H9 (cell line): ENCODE results near the gene C1orf226. TPM values are rescaled to one million over a fixed set of nuclear protein-coding genes. Genes with fewer than 3 reads are reported as not detected.

Experiments
- DNase-seq: peaks from one replicate; pipeline ENCODE4 v3.0.0-alpha.2; 2017
- H2AFZ ChIP-seq: one replicate; pipeline ENCODE4 v1.6.1; 2013; ENCODE audit warnings: mild to moderate bottlenecking, low read length, control low read depth, moderate library complexity
- H2AK5ac ChIP-seq: 2 replicates; pipeline ENCODE4 v1.6.1; 2013; ENCODE audit warnings: low read length, control low read depth, mixed read lengths; ENCODE audit not compliant: insufficient read length
- H2BK120ac ChIP-seq: one replicate; pipeline ENCODE4 v1.6.1; 2013; ENCODE audit warnings: low read depth, mild to moderate bottlenecking, low read length, control low read depth, inconsistent platforms; ENCODE audit not compliant: poor library complexity, severe bottlenecking
- H2BK12ac ChIP-seq: 2 replicates; pipeline ENCODE4 v1.6.1; 2013; ENCODE audit warnings: low read length, control low read depth, mixed read lengths, low read depth; ENCODE audit not compliant: insufficient read length
- H2BK15ac ChIP-seq: 2 replicates; pipeline ENCODE4 v1.6.1; 2013; ENCODE audit warnings: low read depth, low read length, control low read depth
- H2BK20ac ChIP-seq: one replicate; pipeline ENCODE4 v1.6.1; 2013; ENCODE audit warnings: low read depth, mild to moderate bottlenecking, low read length, control low read depth, inconsistent platforms; ENCODE audit not compliant: poor library complexity, severe bottlenecking
- H2BK5ac ChIP-seq: 2 replicates; pipeline ENCODE4 v1.6.1; 2013; ENCODE audit warnings: low read length, control low read depth, mixed read lengths; ENCODE audit not compliant: insufficient read length
- H3K14ac ChIP-seq: 2 replicates; pipeline ENCODE4 v1.6.1; 2013; ENCODE audit warnings: low read length, control low read depth; ENCODE audit not compliant: insufficient read depth
- H3K18ac ChIP-seq: 2 replicates; pipeline ENCODE4 v1.6.1; 2013; ENCODE audit warnings: low read depth, mild to moderate bottlenecking, mixed read lengths, low read length, control low read depth; ENCODE audit not compliant: insufficient read length
- H3K23ac ChIP-seq: 2 replicates; pipeline ENCODE4 v1.6.1; 2013; ENCODE audit warnings: low read length, control low read depth, mixed read lengths, low read depth; ENCODE audit not compliant: insufficient read length
- H3K23me2 ChIP-seq: 2 replicates; pipeline ENCODE4 v1.6.1; 2013; ENCODE audit warnings: low read depth, mild to moderate bottlenecking, mixed read lengths, low read length, control low read depth; ENCODE audit not compliant: insufficient read length, poor library complexity, severe bottlenecking
- H3K27ac ChIP-seq: 2 replicates; pipeline ENCODE4 v1.5.1; 2013; ENCODE audit warnings: low read length, control low read depth, mixed read lengths, low read depth; ENCODE audit not compliant: insufficient read length
- H3K27me3 ChIP-seq: 2 replicates; pipeline ENCODE4 v1.6.1; 2013; ENCODE audit warnings: low read length, control low read depth, inconsistent platforms; ENCODE audit not compliant: insufficient read depth
- H3K4ac ChIP-seq: 2 replicates; pipeline ENCODE4 v1.6.1; 2013; ENCODE audit warnings: low read depth, mild to moderate bottlenecking, control low read depth, inconsistent platforms, low read length, moderate library complexity
- H3K4me1 ChIP-seq: 2 replicates; pipeline ENCODE4 v1.6.1; 2013; ENCODE audit warnings: low read length, control low read depth, inconsistent platforms; ENCODE audit not compliant: insufficient read depth
- H3K4me2 ChIP-seq: 2 replicates; pipeline ENCODE4 v1.6.1; 2013; ENCODE audit warnings: low read length, control low read depth, mixed read lengths; ENCODE audit not compliant: insufficient read length, insufficient read depth
- H3K56ac ChIP-seq: 2 replicates; pipeline ENCODE4 v1.6.1; 2013; ENCODE audit warnings: low read depth, mild to moderate bottlenecking, mixed read lengths, low read length, control low read depth; ENCODE audit not compliant: insufficient read length
- H3K79me1 ChIP-seq: 2 replicates; pipeline ENCODE4 v1.6.1; 2013; ENCODE audit warnings: low read depth, mild to moderate bottlenecking, moderate library complexity, low read length, control low read depth, inconsistent platforms; ENCODE audit not compliant: insufficient read depth, poor library complexity, severe bottlenecking
- H3K79me2 ChIP-seq: 2 replicates; pipeline ENCODE4 v1.6.1; 2013; ENCODE audit warnings: low read length, control low read depth, inconsistent platforms; ENCODE audit not compliant: insufficient read depth
- H3K9ac ChIP-seq: 2 replicates; pipeline ENCODE4 v1.6.1; 2013; ENCODE audit warnings: low read length, control low read depth, mixed read lengths; ENCODE audit not compliant: insufficient read length; ENCODE audit errors: extremely low read depth
- H3K9me3 ChIP-seq: one replicate; pipeline ENCODE4 v1.6.1; 2013; ENCODE audit warnings: low read depth, low read length, inconsistent platforms; ENCODE audit not compliant: control insufficient read depth
- H3T11ph ChIP-seq: one replicate; pipeline ENCODE4 v1.6.1; 2013; ENCODE audit warnings: mild to moderate bottlenecking, low read length, control low read depth, inconsistent platforms
- H4K20me1 ChIP-seq: one replicate; pipeline ENCODE4 v1.6.1; 2013; ENCODE audit not compliant: control insufficient read depth, insufficient read length, insufficient read depth
- H4K5ac ChIP-seq: 2 replicates; pipeline ENCODE4 v1.6.1; 2013; ENCODE audit warnings: low read depth, mild to moderate bottlenecking, mixed read lengths, low read length, control low read depth; ENCODE audit not compliant: insufficient read length
- H4K8ac ChIP-seq: replicated peaks from 2 replicates; pipeline ENCODE4 v1.6.1; 2013; ENCODE audit warnings: low read length, control low read depth, mixed read lengths, low read depth; ENCODE audit not compliant: insufficient read length
- H4K91ac ChIP-seq: 2 replicates; pipeline ENCODE4 v1.6.1; 2013; ENCODE audit warnings: low read depth, mild to moderate bottlenecking, moderate library complexity, mixed read lengths, low read length, control low read depth; ENCODE audit not compliant: insufficient read length
- H3K27ac Mint-ChIP-seq, 3 experiments: 2 replicates in 2 of 3; 3 replicates in 1 of 3; pipeline ENCODE4 v1.8.0; 2020 to 2021; ENCODE audit warnings: mixed read lengths in 3 of 3, mild to moderate bottlenecking in 1 of 3, moderate library complexity in 1 of 3
- H3K27me3 Mint-ChIP-seq: 2 replicates; pipeline ENCODE4 v1.8.0; 2021; ENCODE audit warnings: low read depth, mild to moderate bottlenecking, moderate library complexity, mixed read lengths
- H3K36me3 Mint-ChIP-seq, 3 experiments: 2 replicates in 2 of 3; 3 replicates in 1 of 3; pipeline ENCODE4 v1.8.0; 2020 to 2021; ENCODE audit warnings: low read depth in 3 of 3, mixed read lengths in 3 of 3; ENCODE audit not compliant: insufficient read depth in 1 of 3
- H3K4me1 Mint-ChIP-seq, 2 experiments: 2 replicates each; pipeline ENCODE4 v1.8.0; 2020; ENCODE audit warnings: mixed read lengths in 2 of 2
- H3K4me3 Mint-ChIP-seq, 2 experiments: 2 replicates in 1 of 2; 3 replicates in 1 of 2; pipeline ENCODE4 v1.8.0; 2020 to 2021; ENCODE audit warnings: mild to moderate bottlenecking in 2 of 2, mixed read lengths in 2 of 2, moderate library complexity in 1 of 2
- H3K9me3 Mint-ChIP-seq, 2 experiments: 2 replicates in 1 of 2; 3 replicates in 1 of 2; pipeline ENCODE4 v1.8.0; 2020; ENCODE audit warnings: mild to moderate bottlenecking in 2 of 2, mixed read lengths in 2 of 2, moderate library complexity in 1 of 2
- CTCF ChIP-seq: fragments of 200-600 bp; sonication (generic); conservative IDR thresholded peaks from 3 replicates; pipeline ENCODE4 v1.8.0; 2021; ENCODE audit warnings: antibody characterized with exemption, mild to moderate bottlenecking
- WGBS: extraction: QIAGEN DNeasy Blood & Tissue Kit; methylation state at CpG from one replicate; pipeline ENCODE4 v1.1.7; 2013; ENCODE audit warnings: missing lambda C conversion rate, low lambda C conversion rate, mixed read lengths; ENCODE audit not compliant: insufficient read length; ENCODE audit errors: extremely low coverage; 5-methylcytosine and 5-hydroxymethylcytosine counted together
- total RNA-seq: library from RNA; stranded (reverse); gene quantifications from 2 replicates; pipeline ENCODE4 v1.2.1, GENCODE V29; 2021

C1orf226 gene
- total RNA-seq, 1 experiment from 2014 or later, result 11.5 TPM

GRCh38 chr1:162406811-162407210, 25.3 kb downstream of the C1orf226 start:
- no peak overlapping the region for H2AFZ ChIP-seq
- H3K14ac ChIP-seq, result no peak overlapping the region
- H3K27me3 ChIP-seq, result no peaks in the 10 kb centered on the region
- H3K36me3 Mint-ChIP-seq, result no peaks in the 10 kb centered on the region
- no peak overlapping the region for H3K9ac ChIP-seq
- H3K4me3 Mint-ChIP-seq, result no peak overlapping the region
- no peak overlapping the region for H2AK5ac ChIP-seq
- no peaks in the 10 kb centered on the region for H3K9me3 Mint-ChIP-seq
- no peak overlapping the region for H4K8ac ChIP-seq
- no peak overlapping the region for H2BK12ac ChIP-seq
- no peak overlapping the region for H3K4me2 ChIP-seq
- H3K56ac ChIP-seq, result no peak overlapping the region
- no peaks in the 10 kb centered on the region for H3K4me1 Mint-ChIP-seq
- no peak for DNase-seq
- no peaks in the 10 kb centered on the region for H3K79me2 ChIP-seq
- H3K4me1 ChIP-seq, result no peaks in the 10 kb centered on the region
- H2BK15ac ChIP-seq, result no peak overlapping the region
- no peak overlapping the region for H2BK5ac ChIP-seq
- H3K9me3 ChIP-seq, result no peaks in the 10 kb centered on the region
- H3K79me1 ChIP-seq, result no peaks in the 10 kb centered on the region
- H2BK120ac ChIP-seq, result no peak overlapping the region
- no peak overlapping the region for H3T11ph ChIP-seq
- no peaks in the 10 kb centered on the region for H3K23me2 ChIP-seq
- H3K27ac ChIP-seq, result no peak overlapping the region
- H3K18ac ChIP-seq, result no peak overlapping the region
- peaks cover 2% of the 10 kb centered on the region; the same call in 1 of the 2 replicates for H3K27me3 Mint-ChIP-seq
- no peaks in the 10 kb centered on the region for H4K20me1 ChIP-seq
- H3K27ac Mint-ChIP-seq, result no peak overlapping the region
- TF ChIP-seq CTCF, result no peak
- no peak overlapping the region for H3K23ac ChIP-seq
- H2BK20ac ChIP-seq, result no peak overlapping the region
- no CpG with 5 or more reads among the region's 2 CpGs for WGBS
- no peak overlapping the region for H4K5ac ChIP-seq
- no peak overlapping the region for H4K91ac ChIP-seq
- no peak overlapping the region for H3K4ac ChIP-seq
